Femur (tissue), 1 donor: ENCODE results near the gene EFNB2.

Experiments
- DNase-seq: peaks from one replicate; pipeline ENCODE4 v3.0.0-alpha.2; 2017

Gene EFNB2

GRCh38 chr13:106535552-106536243 lies at the start of gene EFNB2:
TSS of gene EFNB2 (minus strand) at chr13:106535662. CDS start at chr13:106534964, 698 bp downstream.
- DNase-seq, result peak; percentile 91

- no peak for DNase-seq
Observed at GRCh38 chr13:106581225-106581624, 45.8 kb upstream of the EFNB2 start.

GRCh38 chr13:106575896-106576295 lies 40.4 kb upstream of the EFNB2 start:
- no peak for DNase-seq

GRCh38 chr13:106573868-106574267 lies 38.4 kb upstream of the EFNB2 start:
- peak; percentile 48 for DNase-seq

- DNase-seq, result no peak
Observed at GRCh38 chr13:106573284-106573846, 37.9 kb upstream of the EFNB2 start.

GRCh38 chr13:106570299-106570852 lies 34.9 kb upstream of the EFNB2 start:
- DNase-seq, result peak; percentile 50

GRCh38 chr13:106569233-106570095 lies 34.0 kb upstream of the EFNB2 start:
- no peak for DNase-seq

GRCh38 chr13:106568299-106569003 lies 33.0 kb upstream of the EFNB2 start:
- DNase-seq, result no peak

- peak; percentile 97 for DNase-seq
Observed at GRCh38 chr13:106567474-106568298, 32.2 kb upstream of the EFNB2 start, which contains the start of gene ARGLU1. TSS of gene ARGLU1 (minus strand) at chr13:106568137. CDS start at chr13:106567919, 218 bp downstream.

GRCh38 chr13:106566641-106567473 lies 31.4 kb upstream of the EFNB2 start:
- peak; percentile 86 for DNase-seq

GRCh38 chr13:106565127-106565775 lies 29.8 kb upstream of the EFNB2 start:
- no peak for DNase-seq

GRCh38 chr13:106562301-106562700 lies 26.8 kb upstream of the EFNB2 start:
- no peak for DNase-seq

- no peak for DNase-seq
Observed at GRCh38 chr13:106561551-106562170, 26.2 kb upstream of the EFNB2 start.

GRCh38 chr13:106560821-106561220 lies 25.4 kb upstream of the EFNB2 start:
- no peak for DNase-seq

- DNase-seq, result no peak
Observed at GRCh38 chr13:106558527-106558926, 23.1 kb upstream of the EFNB2 start.

- no peak for DNase-seq
Observed at GRCh38 chr13:106555631-106556328, 20.3 kb upstream of the EFNB2 start.

GRCh38 chr13:106551751-106552150 lies 16.3 kb upstream of the EFNB2 start:
- DNase-seq, result no peak

- no peak for DNase-seq
Observed at GRCh38 chr13:106551350-106551749, 15.9 kb upstream of the EFNB2 start.

- DNase-seq, result no peak
Observed at GRCh38 chr13:106550570-106551135, 15.2 kb upstream of the EFNB2 start.
